CD4-positive, alpha-beta T cell (primary cell): Measurements from ENCODE around the gene XPC. TPM values are rescaled to one million over a fixed set of nuclear protein-coding genes. Genes with fewer than 3 reads are reported as not detected.

Experiments used
- ATAC-seq: fragments of 200-7000 bp; cut with Tn5 transposase; one replicate; pipeline ENCODE4 v1.10.0; 2022; ENCODE audit warnings: mild to moderate bottlenecking; ENCODE audit not compliant: poor library complexity
- CTCF ChIA-PET: fragments of 350-600 bp; sonication (Branson Sonifier 250); formaldehyde crosslinking; loops from one replicate; lab custom pipeline; 2021; ENCODE audit warnings: antibody characterized with exemption, inconsistent platforms; lab: Charles Lee
- POLR2A ChIA-PET: fragments of 350-600 bp; sonication (Branson Sonifier 250); formaldehyde crosslinking; loops from one replicate; lab custom pipeline; 2021; ENCODE audit warnings: antibody characterized with exemption, inconsistent platforms; lab: Charles Lee
- DNase-seq, 14 experiments: peaks; one replicate each; pipeline ENCODE4 v3.0.0-alpha.2; 2013 to 2020; ENCODE audit warnings: mixed read lengths in 2 of 14
- H3K27ac ChIP-seq, 2 donors: one replicate each; pipeline versions ENCODE4 v1.5.1 to v1.7.0; 2013; ENCODE audit warnings: low read length in 2 of 2, low read depth in 1 of 2, mild to moderate bottlenecking in 1 of 2
- H3K27me3 ChIP-seq, 2 experiments: 1 replicate in 1 of 2; 2 replicates in 1 of 2; pipeline versions ENCODE4 v1.6.1 to v1.7.0; 2013; ENCODE audit warnings: low read length in 2 of 2, control low read depth in 1 of 2, mild to moderate bottlenecking in 1 of 2, moderate library complexity in 1 of 2; ENCODE audit not compliant: insufficient read depth in 2 of 2, control insufficient read depth in 1 of 2
- H3K36me3 ChIP-seq: one replicate; pipeline ENCODE4 v1.6.1; 2013; ENCODE audit warnings: low read length, control low read depth; ENCODE audit not compliant: insufficient read depth
- H3K4me1 ChIP-seq: one replicate; pipeline ENCODE4 v1.6.1; 2013; ENCODE audit warnings: low read length, control low read depth; ENCODE audit not compliant: insufficient read depth
- H3K4me3 ChIP-seq: one replicate; pipeline ENCODE4 v1.5.1; 2013; ENCODE audit warnings: mild to moderate bottlenecking, low read length, moderate library complexity
- H3K9me3 ChIP-seq, 2 experiments: 1 replicate in 1 of 2; 2 replicates in 1 of 2; pipeline versions ENCODE4 v1.6.1 to v1.7.0; 2013; ENCODE audit warnings: low read length in 2 of 2, mild to moderate bottlenecking in 2 of 2, control low read depth in 1 of 2, moderate library complexity in 1 of 2; ENCODE audit not compliant: control insufficient read depth in 1 of 2, insufficient read depth in 1 of 2
- H3K27ac Mint-ChIP-seq: one replicate; pipeline ENCODE4 v1.8.0; 2020; ENCODE audit warnings: mixed read lengths
- H3K27me3 Mint-ChIP-seq: one replicate; pipeline ENCODE4 v1.8.0; 2021; ENCODE audit warnings: mixed read lengths
- H3K36me3 Mint-ChIP-seq: one replicate; pipeline ENCODE4 v1.8.0; 2021; ENCODE audit warnings: low read depth, mixed read lengths
- H3K4me1 Mint-ChIP-seq: one replicate; pipeline ENCODE4 v1.8.0; 2021; ENCODE audit warnings: low read depth, mixed read lengths
- H3K4me3 Mint-ChIP-seq: one replicate; pipeline ENCODE4 v1.8.0; 2020; ENCODE audit warnings: mild to moderate bottlenecking, mixed read lengths
- H3K9me3 Mint-ChIP-seq: one replicate; pipeline ENCODE4 v1.8.0; 2020; ENCODE audit warnings: mixed read lengths
- CTCF ChIP-seq: fragments of 200-600 bp; IDR thresholded peaks from one replicate; pipeline ENCODE4 v1.8.0; 2022; ENCODE audit warnings: antibody characterized with exemption, mild to moderate bottlenecking
- intact Hi-C, 2 experiments: fragments of 100-400 bp; cut with DNase I in 1 of 2; cut with micrococcal nuclease in 1 of 2; formaldehyde crosslinking; loops; one replicate each; pipeline versions ENCODE4 v1.15.1 to v1.9.0; 2023 to 2025; cut with DNase I, micrococcal nuclease
- total RNA-seq, 174 experiments: library from RNA in 2 of 174; stranded (reverse) in 2 of 174; gene quantifications; one replicate each; pipeline ENCODE4 v1.2.3 and lab custom pipeline; 2021 to 2026

The XPC gene
- total RNA-seq, 2 experiments from 2014 or later = 59.2 to 65.1 TPM

DNA sequence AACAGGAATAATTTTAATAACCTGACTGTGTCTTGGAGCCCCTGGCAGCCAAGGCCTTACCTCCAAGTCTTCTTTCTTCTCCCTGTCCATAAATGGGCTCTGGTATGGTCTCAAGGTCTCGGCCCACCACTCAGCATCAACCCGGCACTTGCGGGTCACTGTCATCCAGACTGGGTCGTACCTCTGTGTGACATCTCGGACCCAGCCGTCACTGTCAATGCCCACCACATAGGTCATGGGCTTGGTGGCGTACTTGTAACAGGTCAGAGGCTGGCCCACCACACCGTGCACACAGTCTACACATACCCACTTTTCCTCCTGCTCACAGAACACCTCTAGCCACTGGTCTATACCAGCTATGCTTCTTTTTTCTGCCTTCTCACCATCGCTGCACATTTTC lies 20.4 kb downstream of the XPC start:
- Mint-ChIP-seq H3K9me3 (peaks cover 4% of the 10 kb centered on the region), H3K36me3 (peaks cover 100% of the 10 kb centered on the region), H3K4me3 (no peak overlapping the region), H3K27me3 (no peaks in the 10 kb centered on the region), H3K4me1 (peaks cover 11% of the 10 kb centered on the region), H3K27ac (no peak overlapping the region)
- peaks cover 97% of the 10 kb centered on the region for H3K36me3 ChIP-seq
- ChIA-PET CTCF (interaction anchor here (1.2 kb wide), 1 partner anchor 10 kb away, joined by 3 read pairs; no protein-coding TSS in a partner anchor), POLR2A (interaction anchor here (1.7 kb wide), 1 partner anchor 21 kb away, joined by 5 read pairs; the partner anchor contains the start of genes LSM3 and XPC)
- intact Hi-C loops = loop anchor here in 1 of 2 experiments (2.0 kb wide), 1 partner anchor 17 kb away; no protein-coding TSS in a partner anchor
- H3K9me3 ChIP-seq = peaks cover 0 to 12% of the 10 kb centered on the region in 2 experiments
- DNase-seq (no peak), ATAC-seq (no peak)
- no peaks in the 10 kb centered on the region for H3K27me3 ChIP-seq
- H3K27ac ChIP-seq = no peak overlapping the region
- no peak overlapping the region for H3K4me3 ChIP-seq
- TF ChIP-seq CTCF = no peak
- peaks cover 2% of the 10 kb centered on the region for H3K4me1 ChIP-seq

DNA sequence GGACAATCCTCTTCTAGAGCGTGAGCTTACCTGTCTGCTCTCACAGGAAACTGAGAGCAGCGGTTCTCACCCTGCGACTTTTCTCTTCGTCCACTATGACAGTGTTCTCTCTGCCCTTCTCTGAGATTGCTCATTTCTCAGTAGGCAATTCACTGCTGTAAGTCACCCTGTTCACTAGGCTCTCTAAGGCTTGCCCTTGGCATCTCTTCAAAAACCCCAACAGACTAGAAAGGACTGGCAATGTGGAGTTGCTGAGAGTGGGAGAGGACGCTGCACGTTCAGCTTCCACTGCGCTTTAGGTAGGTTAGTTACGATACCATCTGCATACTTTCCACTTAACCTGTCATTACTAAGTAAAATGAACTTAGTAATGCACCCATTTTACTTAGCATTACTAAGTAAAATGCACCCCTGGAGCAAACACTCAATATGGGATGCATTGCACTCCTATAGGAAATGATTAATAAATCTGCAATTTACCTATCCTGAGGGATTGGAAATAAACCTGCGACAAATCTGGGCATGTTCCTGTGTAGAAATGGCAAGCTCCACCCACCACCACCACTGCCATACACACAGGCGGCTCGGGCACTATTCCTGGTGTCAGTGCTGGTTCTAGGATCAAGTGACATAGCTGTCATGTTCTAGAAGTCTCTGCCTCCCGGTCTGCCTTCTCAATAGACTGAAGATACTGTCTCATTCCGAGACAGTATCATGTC lies 21.4 kb downstream of the XPC start:
- ATAC-seq (no peak), DNase-seq (no peak)
- no peak overlapping the region for H3K4me3 ChIP-seq

DNA sequence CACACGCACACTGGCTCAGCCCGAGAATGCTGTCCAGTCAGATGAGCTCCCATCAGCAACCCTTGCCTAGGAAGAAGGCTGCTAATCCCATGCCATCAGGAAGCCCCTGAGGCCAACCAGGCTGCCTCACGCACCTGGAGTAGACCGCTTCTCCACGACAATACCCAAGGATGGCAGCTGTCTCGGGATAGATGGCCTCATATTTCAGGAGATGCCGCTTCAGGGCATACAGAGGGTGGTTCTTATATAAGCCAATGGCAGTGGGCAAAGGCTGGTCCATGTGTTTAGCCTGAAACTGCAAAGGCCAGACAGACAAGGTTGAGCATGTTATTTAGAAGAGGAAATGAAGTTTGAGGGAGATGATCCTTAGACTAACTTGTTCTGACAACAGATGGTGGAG lies 22.2 kb downstream of the XPC start:
- Histone ChIP-seq H3K27me3 (no peaks in the 10 kb centered on the region), H3K27ac (no peak overlapping the region), H3K4me1 (peaks cover 3% of the 10 kb centered on the region), H3K9me3 (peaks cover 0 to 6% of the 10 kb centered on the region in 2 experiments), H3K36me3 (peaks cover 97% of the 10 kb centered on the region), H3K4me3 (no peak overlapping the region)
- intact Hi-C loops = loop anchor here in 1 of 2 experiments (2.0 kb wide), 1 partner anchor 19 kb away; no protein-coding TSS in a partner anchor
- no peak for TF ChIP-seq CTCF
- Mint-ChIP-seq H3K4me3 (no peak overlapping the region), H3K4me1 (peaks cover 11% of the 10 kb centered on the region), H3K27ac (peak overlapping the region; percentile 49), H3K9me3 (no peaks in the 10 kb centered on the region), H3K36me3 (peaks cover 92% of the 10 kb centered on the region), H3K27me3 (no peaks in the 10 kb centered on the region)
- ATAC-seq (no peak), DNase-seq (no peak)
- CTCF ChIA-PET = no interaction called here
- POLR2A ChIA-PET = interaction anchor here (1.3 kb wide), 1 partner anchor 31 kb away, joined by 4 read pairs; the partner anchor contains the start of genes CHCHD4 and TMEM43

More for the DNA sequence above, 21.4 kb downstream of the XPC start:
- peaks cover 4% of the 10 kb centered on the region for H3K9me3 Mint-ChIP-seq
- ChIA-PET CTCF (interaction anchor here (0.9 to 1.2 kb wide), 2 partner anchors 11 to 14 kb away, joined by 3 read pairs; no protein-coding TSS in a partner anchor), POLR2A (interaction anchor here (1.7 kb wide), 1 partner anchor 22 kb away, joined by 5 read pairs; the partner anchor contains the start of genes LSM3 and XPC)
- H3K4me3 Mint-ChIP-seq = no peak overlapping the region
- peaks cover 97% of the 10 kb centered on the region for H3K36me3 ChIP-seq
- H3K4me1 ChIP-seq = peaks cover 3% of the 10 kb centered on the region
- peak overlapping the region; percentile 49 for H3K27ac Mint-ChIP-seq
- H3K9me3 ChIP-seq = peaks cover 0 to 12% of the 10 kb centered on the region in 2 experiments
- intact Hi-C loops = loop anchor here in 1 of 2 experiments (2.0 kb wide), 1 partner anchor 18 kb away; no protein-coding TSS in a partner anchor
- H3K27me3 ChIP-seq = no peaks in the 10 kb centered on the region
- no peak overlapping the region for H3K27ac ChIP-seq
- TF ChIP-seq CTCF = no peak
- no peaks in the 10 kb centered on the region for H3K27me3 Mint-ChIP-seq
- peaks cover 100% of the 10 kb centered on the region for H3K36me3 Mint-ChIP-seq
- H3K4me1 Mint-ChIP-seq = peaks cover 11% of the 10 kb centered on the region
